GM12878 (cell line): Measurements from ENCODE around the gene TMEM231.

Source experiments
- ATF7 ChIP-seq: fragments of 450-650 bp; IDR thresholded peaks from 2 replicates; pipeline ENCODE4 v1.6.1; 2016; ENCODE audit warnings: low read depth, mild to moderate bottlenecking
- BHLHE40 ChIP-seq, 2 experiments: fragments of 450-650 bp in 1 of 2; IDR thresholded peaks; 2 replicates each; pipeline ENCODE4 v1.6.1; 2011 to 2017; ENCODE audit warnings: low read depth in 2 of 2, borderline replicate concordance in 1 of 2, improper control_type of control experiment in 1 of 2, low read length in 1 of 2, mild to moderate bottlenecking in 1 of 2
- CBFB ChIP-seq: IDR thresholded peaks from 2 replicates; pipeline ENCODE4 v1.6.1; 2016; ENCODE audit warnings: antibody characterized with exemption, low read depth
- CHD2 ChIP-seq: IDR thresholded peaks from 2 replicates; pipeline ENCODE4 v1.6.1; 2011; ENCODE audit warnings: low read depth, low read length, improper control_type of control experiment, borderline replicate concordance
- EP300 ChIP-seq, 2 experiments: fragments of 150-350 bp in 1 of 2; IDR thresholded peaks; 2 replicates each; pipeline ENCODE4 v1.6.1; 2011 to 2012; ENCODE audit warnings: low read depth in 2 of 2, low read length in 2 of 2, borderline replicate concordance in 1 of 2, improper control_type of control experiment in 1 of 2, inconsistent platforms in 1 of 2; ENCODE audit not compliant: control insufficient read depth in 1 of 2
- NRF1 ChIP-seq: conservative IDR thresholded peaks from 2 replicates; pipeline ENCODE4 v1.6.1; 2011; ENCODE audit warnings: mild to moderate bottlenecking, low read depth, low read length, improper control_type of control experiment
- RFX5 ChIP-seq: IDR thresholded peaks from 2 replicates; pipeline ENCODE4 v1.6.1; 2011; ENCODE audit warnings: low read depth, low read length, improper control_type of control experiment
- TCF12 ChIP-seq: IDR thresholded peaks from 2 replicates; pipeline ENCODE4 v1.6.1; 2011; ENCODE audit warnings: low read depth, mild to moderate bottlenecking, low read length
- ZNF274 ChIP-seq: IDR thresholded peaks from one replicate; pipeline ENCODE4 v1.8.0; 2011; ENCODE audit not compliant: insufficient read length, insufficient read depth
- TF ChIP-seq, protein P1 (sequence below), 3 experiments: IDR thresholded peaks in 2 of 3; conservative IDR thresholded peaks in 1 of 3; 2 replicates each; pipeline ENCODE4 v1.5.1; 2011; ENCODE audit warnings: low read depth in 3 of 3, low read length in 3 of 3, mild to moderate bottlenecking in 3 of 3, control low read depth in 2 of 3, moderate library complexity in 2 of 3, inconsistent platforms in 1 of 3, mixed read lengths in 1 of 3; ENCODE audit not compliant: control insufficient read depth in 2 of 3, insufficient read depth in 1 of 3; ENCODE audit errors: extremely low read depth in 1 of 3
- TF ChIP-seq, protein P2 (sequence below): IDR thresholded peaks from 2 replicates; pipeline ENCODE4 v1.6.1; 2011; ENCODE audit warnings: borderline replicate concordance, low read depth, mild to moderate bottlenecking, moderate library complexity, low read length; ENCODE audit not compliant: insufficient read depth, poor library complexity, severe bottlenecking
- TF ChIP-seq, protein P3 (sequence below): IDR thresholded peaks from 2 replicates; pipeline ENCODE4 v1.6.1; 2011; ENCODE audit warnings: low read depth, low read length, improper control_type of control experiment, borderline replicate concordance

DNA sequence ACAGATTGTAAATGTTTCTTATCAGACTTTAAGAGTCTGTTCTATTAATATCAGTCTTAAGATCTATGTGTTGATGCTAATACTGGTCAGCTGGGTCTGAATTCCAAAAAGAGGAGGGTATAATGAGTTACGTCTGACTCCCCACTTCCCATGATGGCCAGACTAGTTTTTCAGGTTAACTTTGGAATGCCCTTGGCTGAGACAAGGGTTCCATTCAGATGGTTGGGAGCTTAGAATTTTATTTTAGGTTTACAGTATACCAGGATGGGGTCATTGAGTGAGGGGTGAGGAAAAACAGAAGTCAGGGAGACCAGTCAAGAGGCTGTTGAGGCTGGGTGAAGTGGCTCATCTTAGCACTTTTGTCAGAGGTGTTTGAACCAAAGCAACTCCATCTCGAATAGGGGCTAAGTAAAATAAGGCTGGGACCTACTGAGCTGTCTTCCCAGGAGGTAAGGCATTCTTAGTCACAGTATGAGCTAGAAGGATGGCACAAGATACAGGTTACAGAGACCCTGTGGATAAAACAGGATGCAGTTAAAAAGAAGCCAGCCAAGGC, 2.9 kb upstream of the TMEM231 start:
- TF ChIP-seq TCF12 (no peak), CBFB (no peak), ZNF274 (no peak), NRF1 (no peak), ATF7 (no peak), CHD2 (no peak), RFX5 (no peak), EP300 (IDR thresholded peaks at IDR 0.05; ENCODE audit: borderline replicate concordance in 1 of 2, control insufficient read depth in 1 of 2, low read depth in 2 of 2, low read length in 2 of 2) (no peak), BHLHE40 (IDR thresholded peaks at IDR 0.05; ENCODE audit: borderline replicate concordance in 1 of 2, low read depth in 2 of 2, low read length in 1 of 2) (no peak)
- TF ChIP-seq, protein P1, sequence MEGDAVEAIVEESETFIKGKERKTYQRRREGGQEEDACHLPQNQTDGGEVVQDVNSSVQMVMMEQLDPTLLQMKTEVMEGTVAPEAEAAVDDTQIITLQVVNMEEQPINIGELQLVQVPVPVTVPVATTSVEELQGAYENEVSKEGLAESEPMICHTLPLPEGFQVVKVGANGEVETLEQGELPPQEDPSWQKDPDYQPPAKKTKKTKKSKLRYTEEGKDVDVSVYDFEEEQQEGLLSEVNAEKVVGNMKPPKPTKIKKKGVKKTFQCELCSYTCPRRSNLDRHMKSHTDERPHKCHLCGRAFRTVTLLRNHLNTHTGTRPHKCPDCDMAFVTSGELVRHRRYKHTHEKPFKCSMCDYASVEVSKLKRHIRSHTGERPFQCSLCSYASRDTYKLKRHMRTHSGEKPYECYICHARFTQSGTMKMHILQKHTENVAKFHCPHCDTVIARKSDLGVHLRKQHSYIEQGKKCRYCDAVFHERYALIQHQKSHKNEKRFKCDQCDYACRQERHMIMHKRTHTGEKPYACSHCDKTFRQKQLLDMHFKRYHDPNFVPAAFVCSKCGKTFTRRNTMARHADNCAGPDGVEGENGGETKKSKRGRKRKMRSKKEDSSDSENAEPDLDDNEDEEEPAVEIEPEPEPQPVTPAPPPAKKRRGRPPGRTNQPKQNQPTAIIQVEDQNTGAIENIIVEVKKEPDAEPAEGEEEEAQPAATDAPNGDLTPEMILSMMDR (IDR thresholded peaks at IDR 0.05 in 2 of 3, conservative IDR thresholded peaks at IDR 0.05 in 1 of 3; ENCODE audit: control insufficient read depth in 2 of 3, extremely low read depth in 1 of 3, insufficient read depth in 1 of 3, low read depth in 3 of 3, low read length in 3 of 3) = no peak
- TF ChIP-seq, protein P2, sequence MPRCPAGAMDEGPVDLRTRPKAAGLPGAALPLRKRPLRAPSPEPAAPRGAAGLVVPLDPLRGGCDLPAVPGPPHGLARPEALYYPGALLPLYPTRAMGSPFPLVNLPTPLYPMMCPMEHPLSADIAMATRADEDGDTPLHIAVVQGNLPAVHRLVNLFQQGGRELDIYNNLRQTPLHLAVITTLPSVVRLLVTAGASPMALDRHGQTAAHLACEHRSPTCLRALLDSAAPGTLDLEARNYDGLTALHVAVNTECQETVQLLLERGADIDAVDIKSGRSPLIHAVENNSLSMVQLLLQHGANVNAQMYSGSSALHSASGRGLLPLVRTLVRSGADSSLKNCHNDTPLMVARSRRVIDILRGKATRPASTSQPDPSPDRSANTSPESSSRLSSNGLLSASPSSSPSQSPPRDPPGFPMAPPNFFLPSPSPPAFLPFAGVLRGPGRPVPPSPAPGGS = no peak
- TF ChIP-seq, protein P3, sequence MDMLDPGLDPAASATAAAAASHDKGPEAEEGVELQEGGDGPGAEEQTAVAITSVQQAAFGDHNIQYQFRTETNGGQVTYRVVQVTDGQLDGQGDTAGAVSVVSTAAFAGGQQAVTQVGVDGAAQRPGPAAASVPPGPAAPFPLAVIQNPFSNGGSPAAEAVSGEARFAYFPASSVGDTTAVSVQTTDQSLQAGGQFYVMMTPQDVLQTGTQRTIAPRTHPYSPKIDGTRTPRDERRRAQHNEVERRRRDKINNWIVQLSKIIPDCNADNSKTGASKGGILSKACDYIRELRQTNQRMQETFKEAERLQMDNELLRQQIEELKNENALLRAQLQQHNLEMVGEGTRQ = no peak
